Choroid plexus epithelial cell (primary cell): ENCODE data around the gene MED31.

Experiments used
- DNase-seq: peaks from one replicate; pipeline ENCODE4 v3.0.0-alpha.2; 2010; ENCODE audit warnings: low read depth
- H3K4me3 ChIP-seq: 2 replicates; pipeline ENCODE4 v1.5.1; 2011; ENCODE audit warnings: low read depth, mild to moderate bottlenecking, control low read depth, low read length, moderate library complexity
- CTCF ChIP-seq: conservative IDR thresholded peaks from 2 replicates; pipeline ENCODE4 v1.5.1; 2011; ENCODE audit warnings: low read depth, mild to moderate bottlenecking, control low read depth, inconsistent platforms, low read length, moderate library complexity

MED31 gene

GRCh38 chr17:6670571-6670970 lies 19.2 kb upstream of the MED31 start:
- TF ChIP-seq CTCF, result no peak
- no peak overlapping the region for H3K4me3 ChIP-seq
- no peak for DNase-seq

GRCh38 chr17:6669479-6670212 lies 18.2 kb upstream of the MED31 start:
- H3K4me3 ChIP-seq, result no peak overlapping the region
- no peak for TF ChIP-seq CTCF
- DNase-seq, result no peak

- TF ChIP-seq CTCF, result no peak
- no peak overlapping the region for H3K4me3 ChIP-seq
- DNase-seq, result no peak
These were observed 17.5 kb upstream of the MED31 start for GRCh38 chr17:6668727-6669425.

- no peak for TF ChIP-seq CTCF
- no peak overlapping the region for H3K4me3 ChIP-seq
- no peak for DNase-seq
These were observed 16.8 kb upstream of the MED31 start for GRCh38 chr17:6668219-6668618.

- H3K4me3 ChIP-seq, result no peak overlapping the region
- no peak for DNase-seq
- TF ChIP-seq CTCF, result no peak
These were observed 16.1 kb upstream of the MED31 start for GRCh38 chr17:6667516-6667915.

GRCh38 chr17:6666557-6666956 lies 15.2 kb upstream of the MED31 start:
- no peak for TF ChIP-seq CTCF
- H3K4me3 ChIP-seq, result no peak overlapping the region
- DNase-seq, result no peak
